GM12891 (cell line): ENCODE measurements around the gene TTLL8.

Source experiments
- POLR2A ChIP-seq: IDR thresholded peaks from 2 replicates; pipeline ENCODE4 v1.6.1; 2011; ENCODE audit warnings: low read depth, low read length, control low read depth
- POLR2AphosphoS5 ChIP-seq: IDR thresholded peaks from 2 replicates; pipeline ENCODE4 v1.6.1; 2011; ENCODE audit warnings: low read depth, low read length, control low read depth
- SPI1 ChIP-seq: IDR thresholded peaks from 2 replicates; pipeline ENCODE4 v1.6.1; 2011; ENCODE audit warnings: low read depth, low read length, control low read depth
- TAF1 ChIP-seq: IDR thresholded peaks from 2 replicates; pipeline ENCODE4 v1.6.1; 2011; ENCODE audit warnings: low read depth, low read length, control low read depth

DNA sequence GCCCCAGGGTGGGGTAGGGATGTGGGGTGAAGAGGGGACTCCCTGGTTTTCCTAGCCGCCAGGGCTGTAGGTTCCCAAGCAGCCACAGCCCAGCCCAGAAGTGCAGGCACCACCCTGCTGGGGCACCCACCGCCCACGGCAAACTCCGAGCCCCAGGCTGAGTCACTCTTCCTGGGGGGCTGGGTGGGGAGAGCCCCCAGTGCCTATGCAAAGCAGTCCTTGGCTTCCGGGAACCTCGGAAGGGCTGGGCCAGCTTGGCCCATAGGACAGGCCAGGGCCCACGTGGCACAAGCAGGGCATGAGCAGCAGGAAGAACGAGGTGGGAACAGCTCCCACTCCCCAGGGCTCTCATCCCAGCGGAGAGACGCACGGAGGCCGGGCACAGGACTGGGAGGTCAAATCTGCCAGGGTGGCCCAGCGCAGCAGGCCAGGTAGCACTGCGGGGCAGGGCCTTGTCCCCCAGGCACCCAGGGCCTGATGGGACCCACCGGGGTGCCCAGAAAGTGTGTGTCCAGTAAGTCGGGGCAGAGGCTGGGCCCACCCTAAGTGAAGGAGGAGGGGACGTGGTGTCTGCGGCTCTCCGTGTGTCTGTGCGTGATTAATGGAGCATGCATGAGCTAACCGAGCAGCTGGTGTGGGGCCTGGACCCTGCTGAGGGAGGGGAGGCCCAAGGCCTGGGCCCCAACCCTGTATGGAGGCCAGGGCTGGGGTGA is 41.0 kb downstream of the TTLL8 start:
- TF ChIP-seq POLR2A (no peak), TAF1 (no peak), POLR2AphosphoS5 (no peak), SPI1 (no peak)
